ENCODE data around the gene MTARC1. TPM values are rescaled to one million over a fixed set of nuclear protein-coding genes. Genes with fewer than 3 reads are reported as not detected.

The MTARC1 gene
- polyA plus RNA-seq, 1 donor (not counting 4 experiments of a cell fraction or from before 2014, with no cell fraction given): 2.1 TPM

DNA sequence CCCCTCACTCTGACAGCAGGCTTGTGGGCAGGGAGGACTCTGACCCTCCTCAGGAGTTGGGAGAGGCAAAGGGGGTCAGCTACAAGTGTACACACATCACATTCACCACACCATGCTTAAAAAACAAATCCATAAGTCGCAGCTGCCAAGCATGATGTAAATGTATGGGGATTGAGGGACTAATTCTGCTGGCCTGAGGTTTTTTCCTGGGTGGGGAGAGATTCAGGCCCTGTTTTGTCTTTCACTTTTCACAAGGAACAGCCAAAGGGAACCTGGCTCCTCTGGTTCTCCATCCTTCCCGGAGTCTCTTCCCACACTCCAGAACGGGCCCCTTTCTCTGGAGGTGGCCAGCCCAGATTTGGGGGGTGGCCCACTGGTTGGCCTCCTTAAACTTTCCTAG, 39.9 kb upstream of the MTARC1 start:
- Histone ChIP-seq H3K27ac (ENCODE audit: control insufficient read depth, insufficient read depth, low read length) (no peak overlapping the region), H4K20me1 (ENCODE audit: control insufficient read depth, extremely low read depth, insufficient read depth, low read length) (no peaks in the 10 kb centered on the region), H3K9me1 (ENCODE audit: control insufficient read depth, extremely low read depth, insufficient read depth, low read length) (no peaks in the 10 kb centered on the region), H3K27me3 (ENCODE audit: control insufficient read depth, extremely low read depth, insufficient read depth, low read length) (no peaks in the 10 kb centered on the region), H3K4me2 (ENCODE audit: control insufficient read depth, extremely low read depth, insufficient read depth, low read depth, low read length) (no peak overlapping the region), H3K4me3 (ENCODE audit: control insufficient read depth in 2 of 3, extremely low read depth in 1 of 3, insufficient read depth in 2 of 3, low read depth in 1 of 3, low read length in 3 of 3) (no peak overlapping the region), H3K79me2 (ENCODE audit: control insufficient read depth, insufficient read depth, low read length) (no peaks in the 10 kb centered on the region), H2AFZ (ENCODE audit: control insufficient read depth, low read length) (no peak overlapping the region), H3K9ac (ENCODE audit: control insufficient read depth, extremely low read depth, insufficient read depth, low read length) (no peak overlapping the region), H3K4me1 (ENCODE audit: control insufficient read depth, extremely low read depth, insufficient read depth, low read length) (peaks cover 3% of the 10 kb centered on the region), H3K9me3 (ENCODE audit: control insufficient read depth, low read depth, low read length) (no peaks in the 10 kb centered on the region), H3K36me3 (ENCODE audit: control insufficient read depth in 2 of 2, extremely low read depth in 1 of 2, insufficient read depth in 2 of 2, low read length in 2 of 2) (no peaks in the 10 kb centered on the region)
- DNase-seq (ENCODE audit: low read depth, low spot score) (no peak), FAIRE-seq (no peak)
- TF ChIP-seq, protein P1, sequence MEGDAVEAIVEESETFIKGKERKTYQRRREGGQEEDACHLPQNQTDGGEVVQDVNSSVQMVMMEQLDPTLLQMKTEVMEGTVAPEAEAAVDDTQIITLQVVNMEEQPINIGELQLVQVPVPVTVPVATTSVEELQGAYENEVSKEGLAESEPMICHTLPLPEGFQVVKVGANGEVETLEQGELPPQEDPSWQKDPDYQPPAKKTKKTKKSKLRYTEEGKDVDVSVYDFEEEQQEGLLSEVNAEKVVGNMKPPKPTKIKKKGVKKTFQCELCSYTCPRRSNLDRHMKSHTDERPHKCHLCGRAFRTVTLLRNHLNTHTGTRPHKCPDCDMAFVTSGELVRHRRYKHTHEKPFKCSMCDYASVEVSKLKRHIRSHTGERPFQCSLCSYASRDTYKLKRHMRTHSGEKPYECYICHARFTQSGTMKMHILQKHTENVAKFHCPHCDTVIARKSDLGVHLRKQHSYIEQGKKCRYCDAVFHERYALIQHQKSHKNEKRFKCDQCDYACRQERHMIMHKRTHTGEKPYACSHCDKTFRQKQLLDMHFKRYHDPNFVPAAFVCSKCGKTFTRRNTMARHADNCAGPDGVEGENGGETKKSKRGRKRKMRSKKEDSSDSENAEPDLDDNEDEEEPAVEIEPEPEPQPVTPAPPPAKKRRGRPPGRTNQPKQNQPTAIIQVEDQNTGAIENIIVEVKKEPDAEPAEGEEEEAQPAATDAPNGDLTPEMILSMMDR (optimal IDR thresholded peaks at IDR 0.05 in 1 of 3, IDR thresholded peaks at IDR 0.05 in 1 of 3, conservative IDR thresholded peaks at IDR 0.05 in 1 of 3; ENCODE audit: extremely low read depth in 1 of 3, insufficient read depth in 2 of 3, low read length in 3 of 3): no peak
- no peak for TF ChIP-seq EZH2 (IDR thresholded peaks at IDR 0.05; ENCODE audit: low read length)
- dilution Hi-C loops (cut with MboI; ENCODE audit: extremely low pct_ligation_motif_present, low sequenced_read_pairs): no loop called here

DNA sequence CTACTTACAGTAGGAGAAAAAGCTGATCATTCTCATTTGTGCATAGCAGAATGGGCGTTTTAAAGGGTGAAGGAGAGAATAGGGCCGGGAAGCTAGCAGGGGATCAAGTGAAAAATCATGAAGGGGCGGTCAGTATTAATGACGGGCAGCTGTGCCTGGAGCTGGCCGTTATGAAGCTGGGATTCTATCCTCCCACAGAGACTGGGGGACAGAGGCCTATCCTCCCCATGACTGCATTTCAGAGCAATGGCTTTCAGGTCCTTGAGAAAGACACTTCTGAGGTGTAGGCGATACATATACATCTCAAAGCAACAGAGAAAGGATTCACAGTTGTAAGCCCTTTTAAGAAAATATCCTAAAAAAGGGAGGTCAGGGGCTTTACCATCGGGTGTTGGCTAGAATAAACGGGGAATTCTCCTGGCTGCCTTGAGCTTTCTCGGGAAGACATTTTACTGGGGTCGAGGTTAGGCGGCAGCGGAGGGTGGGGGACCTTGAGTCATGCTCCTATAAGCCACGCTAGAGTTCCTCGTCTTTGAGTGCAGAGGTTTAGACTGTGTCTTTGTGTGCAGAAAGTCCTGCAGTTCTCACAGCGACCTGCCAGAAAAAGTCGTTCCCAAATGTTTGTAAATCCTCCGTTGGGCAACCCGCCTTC, 39.1 kb upstream of the MTARC1 start:
- Histone ChIP-seq H3K9me3 (ENCODE audit: control insufficient read depth, low read depth, low read length) (no peaks in the 10 kb centered on the region), H3K4me2 (ENCODE audit: control insufficient read depth, extremely low read depth, insufficient read depth, low read depth, low read length) (peak overlapping the region; percentile 84), H3K27ac (ENCODE audit: control insufficient read depth, insufficient read depth, low read length) (no peak overlapping the region), H3K4me1 (ENCODE audit: control insufficient read depth, extremely low read depth, insufficient read depth, low read length) (peaks cover 3% of the 10 kb centered on the region), H3K4me3 (ENCODE audit: control insufficient read depth in 2 of 3, extremely low read depth in 1 of 3, insufficient read depth in 2 of 3, low read depth in 1 of 3, low read length in 3 of 3) (peak overlapping the region; percentile 43 to 69 (median 61)), H3K79me2 (ENCODE audit: control insufficient read depth, insufficient read depth, low read length) (no peaks in the 10 kb centered on the region), H4K20me1 (ENCODE audit: control insufficient read depth, extremely low read depth, insufficient read depth, low read length) (no peaks in the 10 kb centered on the region), H3K9me1 (ENCODE audit: control insufficient read depth, extremely low read depth, insufficient read depth, low read length) (no peaks in the 10 kb centered on the region), H3K36me3 (ENCODE audit: control insufficient read depth in 2 of 2, extremely low read depth in 1 of 2, insufficient read depth in 2 of 2, low read length in 2 of 2) (no peaks in the 10 kb centered on the region), H3K9ac (ENCODE audit: control insufficient read depth, extremely low read depth, insufficient read depth, low read length) (no peak overlapping the region), H2AFZ (ENCODE audit: control insufficient read depth, low read length) (peak overlapping the region; percentile 91), H3K27me3 (ENCODE audit: control insufficient read depth, extremely low read depth, insufficient read depth, low read length) (no peaks in the 10 kb centered on the region)
- DNase-seq (ENCODE audit: low read depth, low spot score) (no peak), FAIRE-seq (no peak)
- TF ChIP-seq, protein P1 (optimal IDR thresholded peaks at IDR 0.05 in 1 of 3, IDR thresholded peaks at IDR 0.05 in 1 of 3, conservative IDR thresholded peaks at IDR 0.05 in 1 of 3; ENCODE audit: extremely low read depth in 1 of 3, insufficient read depth in 2 of 3, low read length in 3 of 3): no peak
- TF ChIP-seq EZH2 (IDR thresholded peaks at IDR 0.05; ENCODE audit: low read length): peak; percentile 68
- dilution Hi-C loops (cut with MboI; ENCODE audit: extremely low pct_ligation_motif_present, low sequenced_read_pairs): no loop called here

All from keratinocyte (primary cell).